LNCAP (cell line): ENCODE results near the gene NR4A2.

Source experiments
- TF ChIP-seq, protein P1 (sequence below): fragments of 450-650 bp; IDR thresholded peaks from 2 replicates; pipeline ENCODE4 v1.5.1; 2017; ENCODE audit warnings: mild to moderate bottlenecking

Gene NR4A2

DNA sequence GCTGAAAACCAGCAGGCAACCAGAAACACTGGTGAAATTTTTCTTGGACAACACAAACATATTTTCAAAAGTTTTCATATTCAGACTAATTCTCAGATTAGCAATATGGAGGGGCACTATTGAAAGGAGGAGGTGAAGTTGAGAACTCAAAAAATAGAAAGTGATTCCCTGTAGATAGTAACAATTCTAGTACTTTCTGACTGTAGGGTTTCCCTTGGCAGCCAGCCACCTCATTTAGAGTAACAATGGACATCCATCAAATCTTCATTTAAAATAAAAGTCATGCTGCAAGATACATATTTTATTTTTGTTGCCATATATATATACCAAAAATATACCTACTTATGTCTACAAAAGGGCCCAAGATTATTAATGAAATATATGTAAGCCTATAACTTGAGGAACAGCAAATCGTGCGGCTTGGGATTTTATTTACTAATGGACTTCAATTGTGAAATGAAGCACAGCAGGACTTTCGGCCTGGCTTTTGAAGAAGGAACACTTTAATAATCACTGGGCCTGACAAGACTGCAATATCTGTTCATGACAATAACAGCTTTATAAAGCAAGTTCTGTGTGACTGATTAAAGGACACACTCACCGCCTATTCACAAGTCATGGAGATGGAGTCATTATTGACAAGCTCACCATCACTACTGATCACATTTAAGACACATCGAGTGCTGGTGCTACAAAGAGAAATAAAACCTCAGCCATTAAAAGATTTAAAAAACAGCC, 6.8 kb upstream of the NR4A2 start:
- TF ChIP-seq, protein P1, sequence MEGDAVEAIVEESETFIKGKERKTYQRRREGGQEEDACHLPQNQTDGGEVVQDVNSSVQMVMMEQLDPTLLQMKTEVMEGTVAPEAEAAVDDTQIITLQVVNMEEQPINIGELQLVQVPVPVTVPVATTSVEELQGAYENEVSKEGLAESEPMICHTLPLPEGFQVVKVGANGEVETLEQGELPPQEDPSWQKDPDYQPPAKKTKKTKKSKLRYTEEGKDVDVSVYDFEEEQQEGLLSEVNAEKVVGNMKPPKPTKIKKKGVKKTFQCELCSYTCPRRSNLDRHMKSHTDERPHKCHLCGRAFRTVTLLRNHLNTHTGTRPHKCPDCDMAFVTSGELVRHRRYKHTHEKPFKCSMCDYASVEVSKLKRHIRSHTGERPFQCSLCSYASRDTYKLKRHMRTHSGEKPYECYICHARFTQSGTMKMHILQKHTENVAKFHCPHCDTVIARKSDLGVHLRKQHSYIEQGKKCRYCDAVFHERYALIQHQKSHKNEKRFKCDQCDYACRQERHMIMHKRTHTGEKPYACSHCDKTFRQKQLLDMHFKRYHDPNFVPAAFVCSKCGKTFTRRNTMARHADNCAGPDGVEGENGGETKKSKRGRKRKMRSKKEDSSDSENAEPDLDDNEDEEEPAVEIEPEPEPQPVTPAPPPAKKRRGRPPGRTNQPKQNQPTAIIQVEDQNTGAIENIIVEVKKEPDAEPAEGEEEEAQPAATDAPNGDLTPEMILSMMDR: no peak

DNA sequence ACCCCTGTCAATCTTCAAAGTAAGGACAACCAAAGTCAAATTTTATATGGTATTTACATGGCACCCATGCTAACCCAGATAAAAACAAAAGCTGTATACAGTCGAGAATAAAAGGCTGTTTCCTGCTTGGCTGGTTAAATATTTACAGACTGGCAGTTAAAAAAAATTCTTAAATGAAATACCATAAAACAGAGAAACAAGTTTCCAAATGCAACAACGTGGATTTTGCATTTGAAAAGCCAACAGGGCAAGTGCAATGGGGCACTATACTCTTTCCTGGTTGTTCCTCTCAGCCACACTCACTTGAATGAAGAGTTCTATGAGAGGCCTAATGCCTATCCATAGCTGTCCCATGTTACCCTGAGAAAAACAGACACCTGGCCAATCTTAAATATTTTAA, 6.1 kb upstream of the NR4A2 start:
- TF ChIP-seq, protein P1: no peak

DNA sequence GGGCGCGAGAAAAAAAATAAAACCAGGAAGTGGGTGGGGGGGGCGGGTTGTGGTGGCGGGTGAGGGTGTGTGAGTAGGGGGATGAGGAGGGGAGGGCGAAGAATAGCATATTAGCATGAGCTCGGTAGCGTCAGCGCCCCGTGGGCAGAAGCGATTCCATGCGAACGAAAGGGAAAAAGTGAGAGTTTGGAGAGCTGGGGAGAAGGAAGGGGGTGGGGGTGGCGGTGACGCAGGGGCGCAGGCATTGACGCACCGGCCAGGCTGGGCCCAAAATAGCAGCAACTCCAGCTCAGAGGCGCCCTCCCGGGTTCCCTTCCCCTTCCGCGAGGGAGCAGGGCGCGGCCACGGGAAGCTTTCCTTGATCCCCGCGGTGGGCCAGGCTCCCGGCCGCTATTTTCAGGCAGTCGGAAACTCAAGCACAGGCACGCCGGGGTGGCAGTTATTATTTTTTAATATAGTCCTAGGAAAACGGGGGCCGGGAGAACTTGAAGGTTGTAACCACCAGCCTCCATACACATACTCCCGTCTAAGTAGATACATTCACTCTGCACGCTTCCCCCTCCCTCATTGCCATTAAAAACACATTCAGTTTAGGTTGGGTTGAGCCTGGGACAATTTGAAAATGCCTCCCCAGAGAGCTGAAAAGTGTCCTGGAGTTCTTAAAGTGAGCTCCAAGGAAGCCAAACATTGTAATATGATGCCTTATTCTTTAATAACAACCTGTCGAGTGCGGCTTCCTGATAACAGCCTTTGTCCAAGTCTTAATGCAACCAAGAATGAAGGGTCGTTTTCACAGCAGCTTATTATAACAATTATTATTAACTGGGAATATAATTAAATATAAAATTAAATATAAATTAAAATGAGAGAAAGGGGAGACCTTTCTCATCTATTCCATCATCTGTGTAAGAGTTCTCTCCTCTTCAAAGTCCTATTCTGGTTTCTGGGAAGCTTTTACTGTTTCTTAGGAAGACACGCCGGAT, 2.3 kb upstream of the NR4A2 start:
- TF ChIP-seq, protein P1: no peak

DNA sequence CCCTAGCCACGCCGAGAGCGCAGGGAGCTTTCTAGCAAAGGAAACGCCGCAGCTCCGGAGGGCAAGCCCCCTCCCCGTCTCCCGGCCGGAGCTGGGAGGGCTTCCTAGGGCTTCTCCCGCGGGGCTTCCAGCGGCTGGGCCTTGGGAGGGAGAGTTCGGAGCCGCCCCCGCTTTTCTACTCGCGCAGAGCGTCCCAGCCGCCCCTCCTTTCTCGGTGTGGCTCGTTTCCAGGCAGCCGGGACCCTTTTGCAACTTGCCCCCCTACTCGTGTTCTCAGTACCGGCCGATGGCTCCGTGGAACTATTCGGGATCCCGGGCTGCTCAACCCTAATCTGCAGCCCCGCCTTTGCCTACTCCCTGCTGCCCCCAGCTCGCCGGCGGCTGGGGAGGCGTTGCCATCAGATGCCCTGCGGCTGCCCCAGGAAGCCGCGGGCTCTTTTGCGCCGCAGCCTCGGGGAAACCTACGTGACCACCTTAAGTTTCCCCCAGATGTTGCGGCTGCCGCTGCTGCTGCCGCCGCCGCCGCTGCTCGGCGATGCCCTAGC, 1.5 kb upstream of the NR4A2 start:
- TF ChIP-seq, protein P1: no peak

DNA sequence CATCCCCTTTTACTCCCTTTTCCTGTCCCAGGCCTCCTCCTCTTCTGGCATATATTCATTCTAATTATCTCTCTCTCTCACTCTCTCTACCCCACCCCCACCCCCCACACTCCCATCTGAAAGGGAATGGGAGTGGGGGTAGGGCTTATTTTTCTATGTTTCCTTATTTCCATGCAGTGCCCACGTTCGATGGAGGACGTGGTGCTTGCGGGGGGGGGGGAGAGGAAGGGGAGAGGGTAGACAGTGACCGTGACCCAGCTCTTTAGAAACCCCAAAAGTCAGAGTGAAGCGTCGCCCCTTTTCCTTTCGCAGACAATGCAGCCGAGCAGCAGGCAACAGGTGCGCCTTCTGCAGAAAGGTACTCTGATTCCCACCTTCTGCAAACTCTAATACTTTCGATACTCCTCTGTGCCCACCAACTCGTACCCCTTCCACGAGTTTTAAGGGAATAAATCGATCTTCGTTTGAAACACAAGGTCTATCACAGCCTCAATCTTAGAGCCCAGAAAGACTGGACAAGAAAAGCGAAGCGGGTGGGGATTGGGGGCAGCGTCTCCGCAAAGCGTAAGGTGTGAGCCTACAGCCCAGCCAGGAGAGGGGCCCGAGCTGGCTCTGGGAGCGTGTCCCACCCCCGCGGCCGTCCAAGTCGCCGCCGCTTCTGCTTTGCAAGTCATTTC, 891 bp upstream of the NR4A2 start:
- TF ChIP-seq, protein P1: no peak

DNA sequence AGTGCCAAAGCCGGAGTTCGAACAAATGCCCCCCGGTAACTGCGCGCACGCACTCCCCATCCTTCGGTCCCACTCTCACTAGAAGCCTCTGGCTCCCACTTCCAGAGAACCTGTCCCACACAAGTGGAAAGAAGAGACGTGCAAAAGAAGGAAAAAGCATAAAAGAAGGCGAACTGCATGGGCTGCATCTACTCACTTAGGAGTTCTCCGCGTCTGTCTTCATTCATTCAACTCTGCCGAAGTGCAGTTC, 312 bp downstream of the NR4A2 start:
- TF ChIP-seq, protein P1: no peak

DNA sequence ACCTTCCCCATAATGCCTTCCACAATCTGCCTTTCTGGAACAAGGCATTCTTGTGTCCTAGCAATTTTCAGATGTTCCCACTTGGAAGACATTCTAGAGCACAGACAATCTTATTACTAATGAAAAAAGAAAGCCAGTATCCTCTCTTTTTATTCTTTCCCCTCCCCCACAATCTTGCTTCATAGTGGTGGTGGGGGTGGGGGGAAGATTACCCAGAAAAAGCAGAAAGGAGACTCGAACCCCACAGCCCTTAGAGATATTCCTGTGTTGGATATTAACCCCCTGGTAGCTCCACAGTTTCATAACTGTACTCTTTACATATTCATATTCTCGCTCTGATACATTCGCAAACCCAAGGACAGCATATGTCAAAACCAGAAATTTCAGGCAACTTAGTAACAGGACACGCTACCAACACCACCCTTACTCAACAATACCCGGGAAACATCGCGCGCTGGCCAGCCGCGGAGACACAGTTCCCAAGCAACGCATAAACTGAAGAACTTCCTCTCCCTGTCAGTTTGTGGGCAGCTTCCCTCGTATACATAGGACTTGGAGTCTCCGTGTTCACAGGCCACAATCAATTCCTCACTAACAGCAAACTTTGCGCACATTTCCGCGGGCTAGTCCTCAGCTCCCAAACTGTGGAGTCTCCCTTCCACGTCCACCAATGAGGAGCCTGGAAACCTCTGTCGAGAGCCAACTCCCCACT, 793 bp downstream of the NR4A2 start:
- TF ChIP-seq, protein P1: no peak
